Ecto neural progenitor cell (in vitro differentiated cells): Measurements from ENCODE around the gene RUFY3.
"Not testable (repeated sequence)": the region's sequence is repeated elsewhere in the genome, so short reads cannot be mapped to it uniquely, and the experiment has no call there.

ENCODE experiments used
- DNase-seq: peaks from one replicate; pipeline ENCODE4 v3.0.0-alpha.2; 2018; ENCODE audit warnings: low spot score

RUFY3 gene

GRCh38 chr4:70735915-70736314, 14.2 kb downstream of the RUFY3 start:
- not testable (repeated sequence) for DNase-seq

- DNase-seq = no peak
These were observed 15.2 kb downstream of the RUFY3 start for GRCh38 chr4:70737006-70737405.

- no peak for DNase-seq
These were observed 15.6 kb downstream of the RUFY3 start for GRCh38 chr4:70737409-70737808.

GRCh38 chr4:70739496-70740337, 18.0 kb downstream of the RUFY3 start:
- no peak for DNase-seq

DNA sequence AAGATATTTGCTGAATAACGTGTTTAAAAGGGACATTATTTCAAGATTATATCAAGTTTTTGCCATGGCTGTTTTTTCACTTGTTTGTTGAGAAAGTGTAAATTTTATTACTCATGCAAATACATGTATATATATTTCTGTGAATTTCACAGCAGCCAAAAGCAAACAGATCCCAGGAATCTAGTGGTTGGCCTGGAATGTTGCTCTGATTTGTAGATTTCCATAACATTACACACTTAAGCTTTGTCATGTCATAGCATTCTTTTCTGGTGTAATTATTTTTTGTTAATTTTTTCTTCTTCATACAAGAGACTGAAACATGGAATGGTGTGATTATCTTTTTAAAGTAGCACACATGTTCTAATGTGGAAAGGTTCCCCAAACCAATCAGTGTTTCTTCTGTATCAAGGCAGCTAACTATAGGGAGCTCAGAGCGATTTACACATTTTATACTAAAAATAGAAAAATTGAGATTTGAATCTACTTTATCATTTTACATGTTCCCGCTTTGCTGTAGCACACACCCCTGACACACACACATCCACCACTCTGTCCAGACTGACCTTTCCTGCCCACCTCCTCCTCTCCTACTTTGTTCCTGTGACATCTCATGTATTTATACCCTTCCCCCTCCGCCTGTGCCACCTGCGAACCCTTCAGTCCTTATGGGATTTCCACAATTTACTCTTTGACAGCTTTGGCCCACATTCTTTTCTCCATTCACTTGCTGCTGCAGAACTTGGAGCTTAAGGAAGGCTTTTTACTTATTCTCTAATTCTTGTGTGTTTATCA, 20.3 kb downstream of the RUFY3 start:
- DNase-seq = no peak

- DNase-seq = no peak
These were observed 22.0 kb downstream of the RUFY3 start for GRCh38 chr4:70743731-70744130.

DNA sequence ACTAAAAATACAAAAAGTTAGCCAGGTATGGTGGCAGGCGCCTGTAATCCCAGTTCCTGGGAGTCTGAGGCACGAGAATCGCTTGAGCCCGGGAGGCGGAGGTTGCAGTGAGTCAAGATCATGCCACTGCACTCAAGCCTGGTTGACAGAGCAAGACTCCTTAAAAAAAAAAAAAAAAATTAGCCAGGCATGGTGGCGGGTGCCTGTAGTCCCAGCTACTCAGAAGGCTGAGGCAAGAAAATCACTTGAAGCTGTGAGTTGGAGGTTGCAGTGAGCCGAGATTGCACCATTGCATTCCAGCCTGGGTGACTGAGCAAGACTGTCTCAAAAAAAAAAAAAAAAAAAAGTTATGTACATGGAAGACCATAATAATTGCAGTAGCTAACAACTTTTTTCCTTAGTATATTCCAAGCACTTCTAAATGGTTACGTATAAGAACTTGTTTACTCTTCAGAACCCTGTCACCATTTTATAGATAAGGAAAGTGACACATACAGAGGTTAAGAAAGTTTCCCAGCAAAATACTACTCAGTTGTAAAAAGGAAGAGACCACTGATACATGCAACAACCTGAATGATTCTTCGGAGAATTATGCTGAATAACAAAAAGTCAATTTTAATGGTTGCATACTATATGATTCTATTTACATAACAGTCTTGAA, 24.5 kb downstream of the RUFY3 start:
- DNase-seq = no peak

DNA sequence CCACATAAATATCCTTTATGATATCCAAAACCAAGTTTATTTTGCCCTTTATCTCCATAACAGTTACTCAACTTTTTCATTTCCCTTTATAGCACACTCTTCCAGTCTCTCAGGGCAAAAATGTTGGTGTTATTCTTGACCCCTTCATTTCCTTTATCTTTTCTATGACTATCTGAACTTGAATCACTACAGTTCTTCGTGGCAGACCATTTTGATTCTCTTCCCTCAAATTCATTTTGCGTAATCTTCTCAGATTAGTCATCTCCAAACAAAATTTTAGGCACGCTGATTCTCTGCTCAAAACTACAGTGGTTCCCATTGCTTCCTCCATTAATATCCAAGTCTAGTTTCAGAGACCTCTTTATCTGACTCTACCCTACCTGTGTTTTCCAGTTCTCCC, 26.1 kb downstream of the RUFY3 start:
- DNase-seq = no peak

- no peak for DNase-seq
These were observed 27.5 kb downstream of the RUFY3 start for GRCh38 chr4:70749313-70749712.

DNA sequence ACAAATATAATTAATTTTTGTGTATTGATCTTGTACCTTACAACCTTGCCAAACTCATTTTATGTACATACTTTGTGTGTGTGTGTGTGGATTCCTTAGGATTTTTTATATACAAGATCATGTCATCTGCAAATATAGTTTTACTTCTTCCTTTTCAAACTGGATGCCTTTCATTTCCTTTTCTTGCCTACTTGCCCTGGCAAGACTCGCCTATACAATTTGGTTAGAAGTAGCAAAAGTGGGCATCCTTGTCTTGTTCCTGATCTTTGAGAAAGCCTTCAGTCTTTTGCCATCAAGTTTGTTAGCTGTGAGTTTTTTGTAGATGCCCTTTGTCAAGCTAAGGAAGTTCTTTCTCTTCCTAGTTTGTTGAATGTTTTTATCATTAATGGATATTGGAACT, 30.5 kb downstream of the RUFY3 start:
- no peak for DNase-seq

DNA sequence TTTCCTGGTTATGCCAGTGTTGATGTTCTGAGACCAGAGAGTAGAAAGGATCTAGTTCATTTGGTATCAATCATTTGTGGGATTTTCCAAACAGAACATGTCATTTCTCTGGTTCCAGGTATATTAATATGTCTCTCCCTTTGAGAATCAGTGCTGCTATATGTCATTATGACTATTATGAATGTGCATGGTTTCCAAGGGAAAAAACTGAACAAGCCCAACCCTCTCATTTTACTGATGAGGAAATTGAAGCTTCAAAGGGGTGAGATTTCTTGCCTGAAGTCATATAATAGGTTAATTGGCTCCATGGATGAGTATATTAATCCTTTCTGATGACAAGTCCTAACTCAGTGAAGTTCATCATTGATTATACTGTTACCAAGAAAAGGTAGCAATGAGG, 31.9 kb downstream of the RUFY3 start:
- DNase-seq = no peak

DNA sequence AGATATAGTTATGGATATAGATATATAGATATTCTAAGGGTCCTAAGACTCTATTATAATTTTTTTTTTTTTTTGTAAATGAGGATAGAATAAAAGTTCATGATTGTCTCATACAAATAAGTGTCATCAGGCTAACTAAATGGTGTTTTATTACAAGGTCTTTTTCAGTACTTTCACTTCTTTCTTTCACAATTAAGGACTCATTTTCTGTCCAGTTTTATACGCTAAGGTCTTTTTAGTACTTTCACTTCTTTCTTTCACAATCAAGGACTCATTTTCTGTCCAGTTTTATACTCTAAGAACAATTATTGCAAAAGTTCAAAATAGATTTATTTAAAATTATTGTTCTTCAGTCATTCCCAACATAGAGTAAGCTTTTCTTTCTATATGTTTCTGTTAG, 32.7 kb downstream of the RUFY3 start:
- DNase-seq = no peak

DNA sequence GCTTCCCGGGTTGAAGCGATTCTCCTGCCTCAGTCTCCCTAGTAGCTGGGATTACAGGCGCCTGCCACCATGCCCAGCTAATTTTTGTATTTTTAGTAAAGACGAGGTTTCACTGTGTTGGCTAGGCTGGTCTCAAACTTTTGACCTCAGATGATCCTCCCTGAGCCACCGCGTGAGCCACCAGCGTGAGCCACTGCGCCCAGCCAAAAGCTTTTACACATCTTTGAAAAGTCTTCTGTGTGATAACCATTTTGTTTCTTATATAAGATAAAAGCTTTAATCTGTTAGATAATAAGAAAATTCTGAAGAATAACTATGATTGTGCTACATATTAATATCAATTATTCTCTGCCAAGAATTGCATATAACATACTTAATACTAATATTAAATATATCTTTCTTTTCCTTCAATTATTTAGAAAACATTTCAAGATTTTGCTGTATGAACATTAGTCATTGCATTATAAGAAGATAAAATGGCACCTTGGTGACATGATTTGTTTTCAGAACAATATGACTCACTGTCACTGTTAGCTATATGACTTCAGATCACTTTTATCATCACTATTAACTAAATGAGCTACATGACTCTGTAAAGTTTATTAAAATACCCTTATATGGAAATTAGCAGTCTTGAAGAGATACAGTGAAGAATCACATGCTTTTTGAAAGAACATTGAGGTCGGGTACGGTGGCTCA, 33.4 kb downstream of the RUFY3 start:
- DNase-seq = no peak

GRCh38 chr4:70759126-70759525, 37.4 kb downstream of the RUFY3 start:
- no peak for DNase-seq

DNA sequence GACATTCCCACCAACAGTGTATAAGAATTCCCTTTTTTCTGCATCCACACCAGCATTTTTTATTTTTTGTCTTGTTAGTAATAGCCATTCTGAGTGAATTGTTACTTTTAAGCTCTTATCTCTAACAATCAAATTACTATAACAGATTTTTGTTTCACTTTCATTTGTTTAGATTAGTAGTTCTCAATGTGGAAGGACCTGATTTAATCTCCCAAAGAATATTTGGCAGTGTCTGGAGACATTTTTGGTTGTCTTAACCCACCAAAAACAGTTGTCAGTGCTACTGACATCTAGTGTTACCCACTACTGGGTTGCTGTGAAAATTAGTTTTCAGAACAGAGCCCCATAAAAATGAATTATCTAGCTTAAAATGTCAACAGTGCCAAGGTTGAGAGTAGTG, 37.9 kb downstream of the RUFY3 start:
- no peak for DNase-seq

GRCh38 chr4:70760662-70761061, 38.9 kb downstream of the RUFY3 start:
- DNase-seq = no peak

- no peak for DNase-seq
These were observed 39.6 kb downstream of the RUFY3 start for GRCh38 chr4:70761276-70761816.

DNA sequence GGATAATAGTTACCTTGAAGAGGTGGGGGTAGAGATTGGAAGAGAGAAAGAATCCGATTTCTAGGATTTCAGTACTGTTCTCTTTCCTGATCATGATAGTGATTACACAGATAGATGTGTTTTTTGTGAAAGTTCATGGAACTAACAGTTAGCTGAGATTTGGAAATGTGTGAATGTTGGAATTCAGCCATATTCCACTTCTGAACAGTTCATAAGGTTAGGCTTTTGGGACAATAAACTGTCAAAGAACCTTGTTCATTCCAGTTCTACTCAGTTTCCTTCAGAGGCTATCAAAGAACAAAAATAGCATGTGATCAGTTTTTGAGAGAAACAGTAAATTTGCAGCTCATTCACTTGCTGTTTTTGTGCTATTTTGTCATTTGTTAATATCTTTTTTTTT, 43.6 kb downstream of the RUFY3 start:
- DNase-seq = no peak

GRCh38 chr4:70768301-70768948, 46.7 kb downstream of the RUFY3 start:
- no peak for DNase-seq

GRCh38 chr4:70769396-70769795, 47.6 kb downstream of the RUFY3 start:
- DNase-seq = not testable (repeated sequence)

DNA sequence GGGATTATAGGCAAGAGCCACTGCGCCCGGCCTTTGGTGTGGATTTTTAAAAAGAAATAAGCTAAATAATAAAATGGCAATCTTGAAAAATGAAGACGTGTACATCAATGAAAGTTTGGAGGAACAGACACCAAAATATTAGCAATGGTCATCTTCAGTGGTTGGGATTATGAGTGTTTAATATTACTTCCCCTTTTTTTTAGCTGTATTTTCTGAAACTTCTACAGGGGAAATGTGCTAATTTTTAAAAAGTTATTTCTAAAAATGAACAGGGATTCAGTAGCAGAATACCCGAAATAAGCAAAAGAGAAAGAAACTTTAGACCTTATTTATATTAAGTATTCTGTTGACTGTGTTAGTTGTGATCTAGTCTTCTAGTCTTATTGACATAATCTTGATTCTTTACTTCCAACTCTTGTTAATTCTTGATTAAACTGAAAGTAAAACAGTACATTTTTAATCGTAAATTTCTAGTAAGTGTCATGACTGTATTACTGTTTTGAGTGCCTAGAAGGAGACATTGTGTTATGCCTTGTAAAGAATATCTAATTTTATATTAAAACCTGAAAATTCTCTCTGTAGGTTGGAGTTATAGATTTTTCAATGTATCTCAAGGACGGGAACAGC, 51.3 kb downstream of the RUFY3 start:
- no peak for DNase-seq
